Endothelial cell of coronary artery (primary cell): Measurements from ENCODE around the gene LY6G5C. TPM values are rescaled to one million over a fixed set of nuclear protein-coding genes. Genes with fewer than 3 reads are reported as not detected.

Experiments
- total RNA-seq: library from RNA; depleted of rRNA; stranded (reverse); fragments of >200 nt; gene quantifications from 2 replicates; pipeline ENCODE4 v1.2.3, GENCODE V29; 2014

The LY6G5C gene
- total RNA-seq, 1 donor from 2014 or later = 1.3 TPM

Other genes with a start within 250 kb of the LY6G5C start
- 11.3 and 15.7 TPM in 2 replicates for gene MICB, start 182.9 kb downstream of the LY6G5C start, total RNA-seq
- not detected in 2 replicates for gene MCCD1, start 152.1 kb downstream of the LY6G5C start, total RNA-seq
- gene DDX39B, start 139.1 kb downstream of the LY6G5C start, total RNA-seq = 296 and 474 TPM in 2 replicates
- gene ATP6V1G2, start 134.5 kb downstream of the LY6G5C start, total RNA-seq = 0.36 and 0.66 TPM in 2 replicates
- gene NFKBIL1, start 133.5 kb downstream of the LY6G5C start, total RNA-seq = 24.7 and 29.7 TPM in 2 replicates
- gene LTA, start 108.8 kb downstream of the LY6G5C start, total RNA-seq = not detected in 2 replicates
- not detected in 2 replicates for gene TNF, start 105.5 kb downstream of the LY6G5C start, total RNA-seq
- gene LTB, start 98.6 kb downstream of the LY6G5C start, total RNA-seq = 2.1 and 2.3 TPM in 2 replicates
- gene LST1, start 94.8 kb downstream of the LY6G5C start, total RNA-seq = 0.72 and 1.0 TPM in 2 replicates
- gene NCR3, start 88.1 kb downstream of the LY6G5C start, total RNA-seq = not detected in 2 replicates
- gene AIF1, start 65.8 kb downstream of the LY6G5C start, total RNA-seq = not detected in 2 replicates
- 31.2 and 39.4 TPM in 2 replicates for gene PRRC2A, start 60.4 kb downstream of the LY6G5C start, total RNA-seq
- gene BAG6, start 28.4 kb downstream of the LY6G5C start, total RNA-seq = 84.7 and 106 TPM in 2 replicates
- 0.19 and 0.54 TPM in 2 replicates for gene APOM, start 25.2 kb downstream of the LY6G5C start, total RNA-seq
- gene C6orf47, start 20.3 kb downstream of the LY6G5C start, total RNA-seq = 18.3 and 21.0 TPM in 2 replicates
- gene GPANK1, start 16.1 kb downstream of the LY6G5C start, total RNA-seq = 11.3 and 11.6 TPM in 2 replicates
- 88.2 and 101 TPM in 2 replicates for gene CSNK2B, start 15.0 kb downstream of the LY6G5C start, total RNA-seq
- 2.2 and 3.6 TPM in 2 replicates for gene LY6G5B, start 11.1 kb downstream of the LY6G5C start, total RNA-seq
- gene ABHD16A, start 22.3 kb upstream of the LY6G5C start, total RNA-seq = 49.1 and 57.8 TPM in 2 replicates
- gene LY6G6F, start 25.8 kb upstream of the LY6G5C start, total RNA-seq = not detected in 2 replicates
- not detected in 2 replicates for gene LY6G6D, start 34.3 kb upstream of the LY6G5C start, total RNA-seq
- not detected in 2 replicates for gene LY6G6C, start 40.7 kb upstream of the LY6G5C start, total RNA-seq
- gene MPIG6B, start 42.3 kb upstream of the LY6G5C start, total RNA-seq = not detected in 2 replicates
- gene DDAH2, start 48.2 kb upstream of the LY6G5C start, total RNA-seq = 82.0 and 106 TPM in 2 replicates
- 714 and 927 TPM in 2 replicates for gene CLIC1, start 55.5 kb upstream of the LY6G5C start, total RNA-seq
- gene MSH5, start 58.9 kb upstream of the LY6G5C start, total RNA-seq = 3.7 and 4.6 TPM in 2 replicates
- 0.81 and 1.3 TPM in 2 replicates for gene SAPCD1, start 81.6 kb upstream of the LY6G5C start, total RNA-seq
- gene VWA7, start 96.3 kb upstream of the LY6G5C start, total RNA-seq = 0.09 TPM in 1 of 2 replicates, not detected in the other
- gene VARS1, start 114.7 kb upstream of the LY6G5C start, total RNA-seq = 64.4 and 67.7 TPM in 2 replicates
- gene LSM2, start 125.9 kb upstream of the LY6G5C start, total RNA-seq = 33.2 and 44.6 TPM in 2 replicates
- gene HSPA1L, start 134.2 kb upstream of the LY6G5C start, total RNA-seq = 0.72 and 0.85 TPM in 2 replicates
- 73.9 and 103 TPM in 2 replicates for gene HSPA1A, start 134.5 kb upstream of the LY6G5C start, total RNA-seq
- gene HSPA1B, start 146.7 kb upstream of the LY6G5C start, total RNA-seq = 73.8 and 84.7 TPM in 2 replicates
- gene NEU1, start 181.8 kb upstream of the LY6G5C start, total RNA-seq = 38.6 and 40.2 TPM in 2 replicates
- gene SLC44A4, start 197.9 kb upstream of the LY6G5C start, total RNA-seq = under 0.01 TPM in 1 of 2 replicates, not detected in the other
- gene EHMT2, start 216.6 kb upstream of the LY6G5C start, total RNA-seq = 54.2 and 56.9 TPM in 2 replicates
- gene ZBTB12, start 221.0 kb upstream of the LY6G5C start, total RNA-seq = 4.2 and 6.8 TPM in 2 replicates
- gene C2, start 246.7 kb upstream of the LY6G5C start, total RNA-seq = 0.19 TPM in 1 of 2 replicates, not detected in the other